GM12801 (cell line): Measurements from ENCODE around the gene DCAF5.

ENCODE experiments used
- CTCF ChIP-seq: IDR thresholded peaks from one replicate; pipeline ENCODE4 v1.5.1; 2011; ENCODE audit warnings: control low read depth; ENCODE audit not compliant: insufficient read length; ENCODE audit errors: extremely low read depth

DCAF5 gene

GRCh38 chr14:69010648-69011047, 142.3 kb downstream of the DCAF5 start:
- no peak for TF ChIP-seq CTCF

GRCh38 chr14:69008421-69008884, 144.5 kb downstream of the DCAF5 start:
- TF ChIP-seq CTCF = no peak

GRCh38 chr14:69006346-69006745, 146.6 kb downstream of the DCAF5 start:
- TF ChIP-seq CTCF = no peak

GRCh38 chr14:69005432-69006148, 147.3 kb downstream of the DCAF5 start:
- no peak for TF ChIP-seq CTCF

GRCh38 chr14:69004731-69005431, 148.0 kb downstream of the DCAF5 start:
- TF ChIP-seq CTCF = no peak

- no peak for TF ChIP-seq CTCF
These were observed 149.3 kb downstream of the DCAF5 start for GRCh38 chr14:69003626-69004025.

GRCh38 chr14:69002069-69002468, 150.8 kb downstream of the DCAF5 start:
- TF ChIP-seq CTCF = no peak
